ENCODE results near the gene TMEM53.

TMEM53 gene

GRCh38 chr1:44644806-44645205 is 29.5 kb downstream of the TMEM53 start:
- H3K27ac ChIP-seq: no peak overlapping the region
- no peak for TF ChIP-seq CTCF (conservative IDR thresholded peaks at IDR 0.05)

GRCh38 chr1:44643721-44644334 is 30.5 kb downstream of the TMEM53 start:
- TF ChIP-seq ZFX (IDR thresholded peaks at IDR 0.05) (no peak), CTCF (conservative IDR thresholded peaks at IDR 0.05) (no peak)
- no peak overlapping the region for H3K27ac ChIP-seq

- no peak overlapping the region for H3K27ac ChIP-seq
- TF ChIP-seq CTCF (conservative IDR thresholded peaks at IDR 0.05): no peak
- TF ChIP-seq ZFX (IDR thresholded peaks at IDR 0.05): no peak
Observed at GRCh38 chr1:44642925-44643324, 31.4 kb downstream of the TMEM53 start.

- no peak overlapping the region for H3K27ac ChIP-seq
- TF ChIP-seq CTCF (conservative IDR thresholded peaks at IDR 0.05) (no peak), ZFX (IDR thresholded peaks at IDR 0.05) (no peak)
Observed at GRCh38 chr1:44642255-44642654, 32.0 kb downstream of the TMEM53 start.

GRCh38 chr1:44641126-44642102 is 32.9 kb downstream of the TMEM53 start:
- no peak for TF ChIP-seq ZFX (IDR thresholded peaks at IDR 0.05)
- no peak for TF ChIP-seq CTCF (conservative IDR thresholded peaks at IDR 0.05)
- H3K27ac ChIP-seq: no peak overlapping the region

GRCh38 chr1:44640200-44640853 is 34.0 kb downstream of the TMEM53 start:
- no peak overlapping the region for H3K27ac ChIP-seq
- TF ChIP-seq CTCF (conservative IDR thresholded peaks at IDR 0.05) (no peak), ZFX (IDR thresholded peaks at IDR 0.05) (no peak)

Data from C4-2B (cell line).